CD4-positive, alpha-beta T cell treated with Interleukin-15 for 4 hours (primary cell): ENCODE data around the gene DDX60.
A peak's percentile ranks its signal among the peaks of the same experiment; 100 is the strongest.
"Not testable (repeated sequence)": the region's sequence is repeated elsewhere in the genome, so short reads cannot be mapped to it uniquely, and the experiment has no call there.

Source experiments
- DNase-seq: peaks from one replicate; pipeline ENCODE4 v3.0.0-alpha.2; 2020; ENCODE audit warnings: low spot score

Gene DDX60, protein sequence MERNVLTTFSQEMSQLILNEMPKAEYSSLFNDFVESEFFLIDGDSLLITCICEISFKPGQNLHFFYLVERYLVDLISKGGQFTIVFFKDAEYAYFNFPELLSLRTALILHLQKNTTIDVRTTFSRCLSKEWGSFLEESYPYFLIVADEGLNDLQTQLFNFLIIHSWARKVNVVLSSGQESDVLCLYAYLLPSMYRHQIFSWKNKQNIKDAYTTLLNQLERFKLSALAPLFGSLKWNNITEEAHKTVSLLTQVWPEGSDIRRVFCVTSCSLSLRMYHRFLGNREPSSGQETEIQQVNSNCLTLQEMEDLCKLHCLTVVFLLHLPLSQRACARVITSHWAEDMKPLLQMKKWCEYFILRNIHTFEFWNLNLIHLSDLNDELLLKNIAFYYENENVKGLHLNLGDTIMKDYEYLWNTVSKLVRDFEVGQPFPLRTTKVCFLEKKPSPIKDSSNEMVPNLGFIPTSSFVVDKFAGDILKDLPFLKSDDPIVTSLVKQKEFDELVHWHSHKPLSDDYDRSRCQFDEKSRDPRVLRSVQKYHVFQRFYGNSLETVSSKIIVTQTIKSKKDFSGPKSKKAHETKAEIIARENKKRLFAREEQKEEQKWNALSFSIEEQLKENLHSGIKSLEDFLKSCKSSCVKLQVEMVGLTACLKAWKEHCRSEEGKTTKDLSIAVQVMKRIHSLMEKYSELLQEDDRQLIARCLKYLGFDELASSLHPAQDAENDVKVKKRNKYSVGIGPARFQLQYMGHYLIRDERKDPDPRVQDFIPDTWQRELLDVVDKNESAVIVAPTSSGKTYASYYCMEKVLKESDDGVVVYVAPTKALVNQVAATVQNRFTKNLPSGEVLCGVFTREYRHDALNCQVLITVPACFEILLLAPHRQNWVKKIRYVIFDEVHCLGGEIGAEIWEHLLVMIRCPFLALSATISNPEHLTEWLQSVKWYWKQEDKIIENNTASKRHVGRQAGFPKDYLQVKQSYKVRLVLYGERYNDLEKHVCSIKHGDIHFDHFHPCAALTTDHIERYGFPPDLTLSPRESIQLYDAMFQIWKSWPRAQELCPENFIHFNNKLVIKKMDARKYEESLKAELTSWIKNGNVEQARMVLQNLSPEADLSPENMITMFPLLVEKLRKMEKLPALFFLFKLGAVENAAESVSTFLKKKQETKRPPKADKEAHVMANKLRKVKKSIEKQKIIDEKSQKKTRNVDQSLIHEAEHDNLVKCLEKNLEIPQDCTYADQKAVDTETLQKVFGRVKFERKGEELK (N-terminal part only)

DNA sequence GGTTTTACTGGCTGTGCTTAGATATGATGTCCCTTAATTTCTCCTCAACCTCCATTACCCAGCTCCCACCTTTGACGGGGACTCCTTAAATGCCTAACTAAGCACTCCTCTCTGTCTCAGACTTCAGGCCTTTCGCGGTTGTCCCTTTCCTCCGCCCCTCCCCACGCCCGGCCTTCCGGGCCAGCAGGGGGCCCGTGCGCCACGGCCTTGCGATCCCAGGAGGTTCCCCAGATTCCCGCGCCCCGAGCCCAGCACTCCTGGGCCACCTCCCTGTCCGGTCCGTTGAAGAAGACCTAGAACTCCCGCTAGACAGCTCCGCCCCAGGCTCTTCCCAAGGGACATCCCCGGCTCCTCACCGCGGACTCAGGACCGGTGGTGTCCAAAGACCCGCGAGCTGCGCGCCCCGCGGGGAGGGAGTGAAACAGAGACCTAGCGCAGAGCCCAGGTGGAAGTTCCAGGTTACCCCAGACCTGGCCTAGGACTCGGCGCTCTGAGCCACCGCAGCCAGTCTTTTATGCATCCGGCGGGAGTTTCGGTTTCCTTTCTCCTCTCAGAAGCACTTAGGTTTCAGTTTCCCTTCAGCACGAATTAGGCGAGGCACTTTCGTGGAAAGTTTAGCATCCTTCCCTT, at the start of gene DDX60:
Gene DDX60 (minus strand): TSS at position 487 of the 630 bp plus-strand sequence. CDS start 7,493 bp downstream, outside the sequence.
- DNase-seq = peak; percentile 91

DNA sequence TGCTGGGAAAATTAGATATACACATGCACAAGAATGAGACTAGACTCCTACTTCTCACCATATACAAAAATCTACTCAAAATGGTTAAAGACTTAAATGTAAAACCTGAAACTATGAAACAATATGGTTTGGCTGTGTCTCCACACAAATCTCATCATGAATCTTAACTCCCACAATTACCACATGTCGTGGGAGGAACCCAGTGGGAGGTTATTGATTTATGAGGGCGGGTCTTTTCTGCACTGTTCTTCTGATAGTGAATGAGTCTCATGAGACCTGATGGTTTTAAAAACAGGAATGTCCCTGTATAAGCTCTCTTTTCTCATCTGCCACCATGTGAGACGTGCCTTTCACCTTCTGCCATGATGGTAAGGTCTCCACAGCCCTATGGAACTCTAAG, 48.5 kb upstream of the DDX60 start:
- no peak for DNase-seq

DNA sequence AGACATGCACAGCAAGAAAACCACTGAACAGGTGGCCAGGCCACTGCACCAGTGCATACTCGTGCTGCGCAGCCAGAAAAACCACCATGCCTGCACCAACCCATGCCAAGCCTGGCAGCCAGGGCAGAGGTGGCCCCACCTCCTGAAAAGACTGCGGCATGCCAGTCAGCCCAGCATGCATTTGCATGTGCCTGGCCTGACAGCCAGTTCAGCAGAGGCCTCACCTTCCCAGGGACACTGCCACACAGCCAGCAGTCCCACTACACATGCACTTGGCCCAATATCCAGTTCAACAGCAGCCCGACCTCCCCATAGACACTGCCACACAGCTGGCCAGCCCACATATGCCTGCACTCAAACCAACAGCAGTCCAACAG, 43.5 kb upstream of the DDX60 start:
- no peak for DNase-seq

DNA sequence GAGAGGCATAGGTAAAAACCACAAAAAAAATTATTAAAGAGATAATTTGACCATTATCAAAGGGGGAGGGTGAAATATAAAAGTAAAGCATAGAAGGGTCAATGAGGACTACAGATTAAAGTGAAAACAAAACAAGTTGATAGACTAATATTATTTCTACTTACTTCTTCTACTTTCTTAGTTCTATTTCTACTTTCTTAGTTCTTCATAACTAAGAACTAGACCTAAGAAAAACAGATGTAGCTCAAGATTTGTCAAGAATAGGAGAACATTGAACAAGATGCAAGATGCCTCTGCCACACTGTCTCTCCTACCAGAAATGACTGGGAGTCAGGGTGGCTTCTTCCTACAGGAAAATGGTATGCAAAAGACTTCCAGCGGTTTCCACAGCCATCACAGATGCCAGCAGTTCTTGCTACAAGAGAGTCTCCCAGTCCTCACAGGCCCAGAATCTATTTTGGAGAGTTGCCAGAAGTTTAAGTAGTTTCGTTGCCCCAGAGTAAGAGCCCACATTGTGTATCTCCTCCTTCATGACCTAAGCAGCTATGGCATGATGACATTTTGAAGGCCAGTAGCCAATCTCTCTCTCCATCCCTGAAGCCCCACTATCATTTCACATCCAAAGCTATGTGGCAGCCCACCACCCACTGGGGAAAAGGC, 42.9 kb upstream of the DDX60 start:
- DNase-seq = no peak

DNA sequence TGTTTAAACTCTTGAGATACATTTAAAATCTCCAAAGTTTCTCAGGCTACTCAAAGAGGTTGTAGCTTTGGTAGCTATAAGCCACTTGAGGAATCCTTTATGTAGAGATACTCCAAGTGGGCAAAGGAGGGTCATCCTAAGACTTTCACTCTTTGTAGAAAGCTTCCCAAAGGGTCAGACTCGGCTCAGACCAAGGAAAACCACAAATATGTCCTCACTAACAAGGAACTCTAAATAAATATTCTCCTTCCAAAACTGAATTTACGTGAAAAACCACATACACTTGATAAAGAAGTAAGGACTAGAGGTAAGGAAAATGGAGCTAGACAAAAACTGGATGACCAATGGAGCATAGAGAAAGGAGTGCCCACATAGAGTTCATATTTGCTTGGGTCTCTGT, 41.7 kb upstream of the DDX60 start:
- no peak for DNase-seq

DNA sequence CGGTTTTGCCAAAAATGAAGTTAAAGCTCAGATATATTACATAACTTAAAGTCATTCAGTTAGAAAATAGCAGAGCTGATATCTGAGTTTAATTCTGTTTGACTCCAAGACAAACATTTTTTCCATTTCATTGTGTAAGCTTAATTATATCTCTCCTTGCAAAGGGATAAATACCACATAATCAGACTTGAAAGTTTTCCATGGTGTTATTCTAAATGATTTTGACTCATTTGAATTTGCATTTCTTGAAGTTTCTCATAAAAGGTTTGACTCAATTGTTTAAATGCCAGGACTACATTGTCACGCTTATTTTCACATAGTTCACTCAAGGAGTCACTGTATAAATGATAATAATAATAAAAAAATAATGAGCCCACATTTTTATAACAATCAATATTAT, 39.4 kb upstream of the DDX60 start:
- no peak for DNase-seq

DNA sequence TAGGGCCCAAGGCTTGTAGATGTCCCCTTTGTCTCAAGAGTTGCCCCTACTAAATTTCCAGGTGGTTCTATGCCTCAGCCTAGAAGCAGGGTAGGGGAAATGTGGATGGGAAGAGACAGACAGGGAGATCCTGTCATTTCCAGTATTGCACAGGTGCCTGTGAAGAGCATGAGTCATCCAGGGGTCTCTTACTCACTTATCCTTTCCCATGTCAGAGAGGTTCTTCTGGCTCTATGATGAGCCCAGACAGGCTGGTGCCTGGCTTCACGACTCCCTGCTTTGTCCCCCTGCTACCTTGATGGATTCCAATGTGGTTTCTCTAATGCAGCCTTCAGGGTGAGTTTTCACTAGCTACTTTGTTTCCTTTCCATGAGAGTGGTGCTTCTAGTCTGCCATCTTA, 35.2 kb upstream of the DDX60 start:
- no peak for DNase-seq

DNA sequence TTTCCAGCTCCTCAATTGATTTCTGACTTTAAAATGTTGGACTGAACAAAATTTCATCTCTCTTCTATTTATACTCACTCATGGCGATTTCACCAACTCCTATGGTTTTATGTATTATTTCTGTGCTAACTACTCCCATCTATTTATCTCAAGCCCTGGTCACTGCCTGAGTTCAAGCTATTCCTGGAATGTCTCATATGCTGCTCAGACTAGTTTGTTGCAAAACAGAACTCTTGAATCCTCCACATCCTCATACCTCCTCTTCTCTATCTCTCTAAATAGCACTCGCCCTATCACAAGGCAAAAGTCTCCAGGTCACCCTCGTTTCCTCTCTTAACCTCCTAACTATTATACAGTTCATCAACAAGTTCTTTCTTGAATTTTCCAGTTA, 19.0 kb upstream of the DDX60 start:
- DNase-seq = no peak

DNA sequence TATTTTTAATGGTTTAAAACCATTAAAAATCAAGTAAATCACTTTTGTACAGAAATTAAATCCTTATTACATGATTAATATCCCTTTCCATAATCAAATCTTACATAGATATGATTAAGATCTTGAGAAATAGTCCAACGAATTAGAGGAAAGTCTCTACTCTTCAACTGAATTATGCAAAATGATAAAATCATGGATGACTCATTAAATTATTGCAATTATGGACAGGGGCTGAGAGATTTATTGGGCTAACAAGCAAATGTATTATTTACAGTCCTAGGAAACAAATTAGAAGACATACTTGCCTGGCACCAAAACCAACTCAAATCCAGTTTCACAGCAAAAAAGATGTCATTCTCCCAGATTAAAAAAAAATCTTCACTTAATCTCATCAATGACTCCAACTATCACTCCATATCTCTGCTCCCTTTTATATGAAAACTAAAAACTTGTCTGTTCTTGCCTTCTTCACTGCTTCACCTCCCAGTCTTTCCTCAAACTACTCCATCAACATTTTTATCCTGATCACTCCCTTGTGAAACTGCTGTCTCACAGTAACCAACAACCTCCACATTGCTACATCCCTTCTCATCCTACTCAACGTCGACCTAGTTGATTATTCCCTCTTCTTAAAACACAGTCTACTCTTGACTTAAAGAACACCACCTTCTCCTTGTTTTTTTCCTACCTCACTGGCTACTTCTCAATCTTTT, 18.4 kb upstream of the DDX60 start:
- no peak for DNase-seq

DNA sequence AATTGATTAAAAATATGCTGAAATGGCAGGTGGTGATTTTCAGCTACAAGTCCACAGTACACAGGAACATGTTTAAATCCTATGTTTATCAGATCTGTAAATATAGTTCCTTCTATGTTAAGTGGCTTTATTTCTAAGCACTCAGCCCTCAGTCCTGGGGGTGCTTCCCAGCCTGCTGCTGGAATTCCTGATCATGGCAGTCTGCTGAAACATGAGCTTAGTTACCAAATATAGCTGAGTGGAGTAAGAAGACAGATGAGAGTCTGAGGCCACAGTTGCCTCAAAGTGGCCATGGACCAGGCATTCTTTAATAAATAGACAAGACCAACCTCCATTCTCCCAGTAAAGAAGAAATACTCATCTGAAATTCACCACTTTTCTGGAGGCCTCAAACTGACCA, 17.1 kb upstream of the DDX60 start:
- no peak for DNase-seq

DNA sequence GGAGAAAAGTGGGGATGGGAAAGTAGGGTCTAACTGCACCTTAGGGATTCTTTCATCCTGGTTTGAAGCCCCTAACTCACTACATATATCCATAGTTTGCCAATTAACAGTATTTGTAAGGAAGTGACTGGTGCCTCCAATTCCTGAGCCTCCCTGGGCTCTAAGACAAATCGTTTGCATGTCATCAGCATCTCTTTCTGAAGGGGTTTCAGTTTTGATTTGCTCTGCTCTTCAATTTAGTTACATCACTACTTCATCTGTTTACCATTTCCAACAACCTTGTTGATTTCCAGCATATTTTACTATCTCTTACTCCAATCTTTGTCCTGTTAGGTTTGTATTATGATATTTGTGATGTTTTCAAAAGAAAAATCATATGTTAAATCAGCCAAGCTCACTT, 15.5 kb upstream of the DDX60 start:
- no peak for DNase-seq

DNA sequence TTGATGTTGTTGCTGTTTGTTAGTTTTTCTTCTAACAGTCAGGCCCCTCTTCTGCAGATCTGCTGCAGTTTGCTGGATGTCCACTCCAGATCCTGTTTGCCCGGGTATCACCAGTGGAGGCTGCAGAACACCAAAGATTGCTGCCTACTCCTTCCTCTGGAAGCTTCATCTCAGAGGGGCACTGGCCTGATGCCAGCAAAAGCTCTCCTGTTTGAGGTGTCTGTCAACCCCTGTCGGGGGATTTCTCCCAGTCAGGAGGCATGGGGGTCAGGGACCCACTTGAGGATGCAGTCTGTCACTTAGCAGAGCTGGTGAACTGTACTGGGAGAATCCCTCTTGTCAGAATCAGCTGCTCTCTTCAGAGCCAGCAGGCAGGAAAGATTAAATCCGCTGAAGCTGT, 12.0 kb upstream of the DDX60 start:
- DNase-seq = not testable (repeated sequence)

DNA sequence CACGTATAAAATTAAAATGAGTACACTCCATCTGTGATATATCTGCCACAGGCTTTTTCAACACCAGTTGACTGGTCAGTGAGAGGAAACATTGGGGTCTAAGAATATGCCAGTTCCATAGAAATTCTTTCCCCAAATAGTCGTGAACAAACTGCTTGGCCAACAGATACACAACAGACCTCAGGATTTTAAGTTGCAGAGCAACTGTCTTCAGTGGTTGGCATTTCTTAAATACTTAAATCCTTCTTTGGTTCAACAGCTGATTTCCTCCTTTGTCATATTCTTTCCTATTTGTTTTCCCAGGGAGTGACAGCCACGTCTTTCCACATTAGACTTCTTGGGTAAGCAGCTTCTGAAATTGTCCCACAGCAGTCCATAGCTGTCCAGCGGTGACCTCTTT, 7.0 kb upstream of the DDX60 start:
- DNase-seq = no peak

DNA sequence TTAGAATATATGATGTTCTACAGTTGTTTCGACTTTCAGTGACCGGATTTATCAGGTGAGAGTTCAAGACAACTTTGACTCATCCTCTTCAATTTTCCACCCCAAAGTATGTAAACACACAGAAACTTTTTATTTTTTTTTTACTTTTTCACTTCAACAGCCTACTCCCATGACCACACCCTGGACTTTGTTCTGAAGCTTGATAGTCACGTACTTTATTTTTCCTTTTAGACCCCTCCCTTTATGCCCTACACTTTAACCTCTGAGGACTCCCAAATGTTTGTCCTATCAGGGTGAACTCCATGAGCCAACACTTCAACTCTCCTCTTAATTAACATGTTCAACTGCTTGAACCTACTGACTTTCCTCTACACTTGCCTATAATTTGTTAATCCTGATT, 2.5 kb upstream of the DDX60 start:
- no peak for DNase-seq

DNA sequence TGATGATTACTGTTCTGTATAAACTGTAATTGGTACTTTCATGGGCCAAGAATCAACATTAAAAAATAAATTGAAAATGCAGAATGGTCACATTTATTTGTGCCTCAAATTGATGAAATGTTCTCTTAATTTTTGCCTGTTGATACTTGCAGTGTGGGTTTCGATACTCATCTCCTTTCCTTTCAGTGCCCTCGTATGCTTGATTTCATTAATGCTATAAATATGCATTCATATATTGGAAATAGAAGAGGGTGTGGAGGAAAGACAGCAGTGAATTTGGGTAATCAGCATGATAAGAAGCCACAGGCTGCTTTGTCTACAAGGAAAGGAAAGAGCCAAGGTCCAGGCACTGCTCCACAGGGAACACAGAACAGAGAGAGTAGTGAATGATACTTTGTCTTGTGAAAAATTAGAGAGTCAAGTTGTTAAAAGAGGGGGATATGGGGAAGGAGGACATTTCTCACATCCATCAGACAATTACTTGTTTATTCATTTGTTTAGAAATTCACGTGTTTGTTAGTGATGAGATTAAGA, 1.0 kb upstream of the DDX60 start:
- DNase-seq = no peak

DNA sequence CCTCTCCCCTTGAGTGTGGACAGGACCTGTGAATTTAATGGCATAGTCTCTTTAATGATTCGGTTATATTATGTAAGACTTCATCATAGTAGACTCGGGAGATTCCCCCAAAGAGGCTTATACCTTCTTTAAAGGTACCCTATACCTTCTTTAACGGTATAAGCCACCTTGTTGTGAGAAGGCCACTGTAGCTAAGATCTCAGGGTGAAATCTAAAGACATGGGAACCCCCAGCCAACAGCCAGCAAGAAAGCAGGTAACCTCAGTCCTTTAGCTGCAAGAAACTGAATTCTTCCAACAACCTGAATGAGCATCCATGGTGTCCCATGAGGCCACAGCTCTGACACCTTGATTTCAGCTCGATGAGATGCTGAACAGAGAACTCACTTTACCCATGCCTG, 931 bp downstream of the DDX60 start:
- peak; percentile 7 for DNase-seq

DNA sequence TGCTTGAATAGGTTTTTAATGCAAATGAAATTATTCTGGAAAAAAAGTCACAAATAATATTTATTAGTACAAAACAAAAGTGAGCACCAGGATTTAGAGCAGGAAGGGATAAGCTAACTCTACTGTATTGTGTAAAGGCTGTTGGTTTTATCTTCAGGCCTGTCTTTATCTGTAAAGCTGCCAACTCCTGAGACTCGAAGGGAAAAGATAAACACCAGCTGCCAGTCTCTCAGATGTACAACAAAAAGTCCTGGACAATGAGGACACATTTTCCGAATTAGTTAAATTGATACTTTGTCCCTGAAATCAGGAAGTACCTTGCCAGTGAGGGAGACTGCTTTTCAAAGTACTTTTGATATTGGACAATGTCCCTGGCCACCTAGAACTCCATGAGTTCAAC, 8.8 kb downstream of the DDX60 start:
- DNase-seq = no peak

DNA sequence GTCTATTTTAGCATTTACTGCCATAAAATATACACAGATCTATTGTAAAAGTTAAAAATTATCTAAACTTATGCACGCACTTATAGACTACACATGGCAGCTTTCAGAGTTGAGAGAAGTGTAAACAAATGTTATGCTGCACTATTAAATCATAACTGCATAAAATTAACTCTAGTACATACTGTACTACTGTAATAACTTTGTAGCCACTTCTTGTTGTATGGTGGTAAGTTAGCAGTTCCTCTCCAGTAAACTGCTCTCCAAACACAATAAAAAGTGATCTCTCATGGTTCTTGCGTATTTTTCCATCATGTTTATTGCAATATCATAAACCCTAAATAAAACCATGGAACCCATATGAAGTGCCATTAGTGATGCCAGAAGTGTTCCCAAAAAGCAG, 9.6 kb downstream of the DDX60 start:
- no peak for DNase-seq

DNA sequence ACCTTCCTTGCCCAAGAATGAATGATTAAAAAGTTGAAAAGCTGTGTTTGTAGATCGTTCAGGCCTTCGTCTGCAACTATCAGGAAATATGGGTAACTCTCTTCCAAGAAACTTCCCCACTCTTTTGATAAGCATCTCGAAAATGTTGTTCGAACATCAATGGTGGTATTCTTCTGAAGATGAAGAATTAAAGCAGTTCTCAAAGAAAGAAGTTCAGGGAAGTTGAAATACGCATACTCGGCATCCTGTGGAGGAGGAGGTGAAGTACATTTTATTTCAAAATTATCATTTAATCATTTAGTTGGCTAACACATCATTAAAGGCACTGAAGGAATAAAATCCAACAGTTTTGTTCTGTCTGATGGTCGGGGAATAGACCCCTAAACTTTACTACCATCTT, 12.1 kb downstream of the DDX60 start:
- DNase-seq = peak; percentile 20

DNA sequence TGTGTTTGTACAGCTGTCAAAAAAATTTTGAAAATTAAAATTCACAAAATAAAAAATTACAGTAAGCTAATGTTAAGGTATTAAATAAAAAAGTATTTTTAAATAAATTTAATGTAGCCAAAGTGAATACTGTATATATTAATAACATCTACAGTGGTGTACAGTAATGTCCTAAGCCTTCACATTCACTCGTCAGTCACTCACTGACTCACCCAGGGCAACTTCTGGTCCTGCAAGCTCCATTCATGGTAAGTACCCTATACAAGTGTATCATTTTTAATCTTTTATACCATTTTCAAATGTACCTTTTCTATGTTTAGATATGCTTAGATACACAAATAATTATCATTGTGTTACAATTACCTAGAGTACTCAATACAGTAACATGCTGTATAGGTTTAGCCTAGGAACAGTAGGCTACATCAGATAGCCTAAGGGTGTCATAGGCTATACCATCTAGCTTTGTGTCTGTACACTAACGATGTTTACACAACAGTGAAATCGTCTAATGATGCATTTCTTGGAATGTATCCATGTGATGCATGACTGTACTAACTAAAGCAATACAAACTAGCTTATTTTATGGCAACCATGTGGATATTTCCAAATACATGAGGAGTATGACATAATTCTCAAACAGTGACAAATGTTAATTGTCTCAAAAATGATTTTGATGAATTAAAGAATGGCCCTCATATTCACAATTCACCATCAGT, 13.7 kb downstream of the DDX60 start:
- no peak for DNase-seq
